Mammary epithelial cell (primary cell): ENCODE measurements around the gene INSL3.

Experiments used
- CTCF ChIP-seq, 2 donors: IDR thresholded peaks in 1 of 2; conservative IDR thresholded peaks in 1 of 2; 2 replicates each; pipeline ENCODE4 v1.5.1; 2011 to 2012; ENCODE audit warnings: inconsistent platforms in 2 of 2, low read length in 2 of 2, mild to moderate bottlenecking in 2 of 2, control low read depth in 1 of 2, low read depth in 1 of 2; ENCODE audit not compliant: insufficient read depth in 1 of 2; ENCODE audit errors: extremely low read depth in 1 of 2
- EZH2 ChIP-seq: IDR thresholded peaks from 2 replicates; pipeline ENCODE4 v1.6.1; 2012; ENCODE audit warnings: low read length, inconsistent platforms, borderline replicate concordance

DNA sequence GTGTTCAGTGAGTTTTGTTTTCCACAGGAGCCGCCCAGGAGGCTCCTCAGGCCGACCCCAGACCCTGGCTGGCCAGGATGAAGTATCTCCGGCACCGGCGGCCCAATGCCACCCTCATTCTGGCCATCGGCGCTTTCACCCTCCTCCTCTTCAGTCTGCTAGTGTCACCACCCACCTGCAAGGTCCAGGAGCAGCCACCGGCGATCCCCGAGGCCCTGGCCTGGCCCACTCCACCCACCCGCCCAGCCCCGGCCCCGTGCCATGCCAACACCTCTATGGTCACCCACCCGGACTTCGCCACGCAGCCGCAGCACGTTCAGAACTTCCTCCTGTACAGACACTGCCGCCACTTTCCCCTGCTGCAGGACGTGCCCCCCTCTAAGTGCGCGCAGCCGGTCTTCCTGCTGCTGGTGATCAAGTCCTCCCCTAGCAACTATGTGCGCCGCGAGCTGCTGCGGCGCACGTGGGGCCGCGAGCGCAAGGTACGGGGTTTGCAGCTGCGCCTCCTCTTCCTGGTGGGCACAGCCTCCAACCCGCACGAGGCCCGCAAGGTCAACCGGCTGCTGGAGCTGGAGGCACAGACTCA lies 13.5 kb downstream of the INSL3 start:
- TF ChIP-seq CTCF (conservative IDR thresholded peaks at IDR 0.05 in 1 of 2, IDR thresholded peaks at IDR 0.05 in 1 of 2; ENCODE audit: extremely low read depth in 1 of 2, insufficient read depth in 1 of 2, low read depth in 1 of 2, low read length in 2 of 2) (no peak), EZH2 (no peak)
